Measurements from ENCODE around the gene TBL1XR1. TPM values are rescaled to one million over a fixed set of nuclear protein-coding genes. Genes with fewer than 3 reads are reported as not detected.

Gene TBL1XR1
- polyA plus RNA-seq (2013, experiment 1 of 2), result 54.4 TPM
- 59.6 TPM for polyA plus RNA-seq (2013, experiment 2 of 2)

DNA sequence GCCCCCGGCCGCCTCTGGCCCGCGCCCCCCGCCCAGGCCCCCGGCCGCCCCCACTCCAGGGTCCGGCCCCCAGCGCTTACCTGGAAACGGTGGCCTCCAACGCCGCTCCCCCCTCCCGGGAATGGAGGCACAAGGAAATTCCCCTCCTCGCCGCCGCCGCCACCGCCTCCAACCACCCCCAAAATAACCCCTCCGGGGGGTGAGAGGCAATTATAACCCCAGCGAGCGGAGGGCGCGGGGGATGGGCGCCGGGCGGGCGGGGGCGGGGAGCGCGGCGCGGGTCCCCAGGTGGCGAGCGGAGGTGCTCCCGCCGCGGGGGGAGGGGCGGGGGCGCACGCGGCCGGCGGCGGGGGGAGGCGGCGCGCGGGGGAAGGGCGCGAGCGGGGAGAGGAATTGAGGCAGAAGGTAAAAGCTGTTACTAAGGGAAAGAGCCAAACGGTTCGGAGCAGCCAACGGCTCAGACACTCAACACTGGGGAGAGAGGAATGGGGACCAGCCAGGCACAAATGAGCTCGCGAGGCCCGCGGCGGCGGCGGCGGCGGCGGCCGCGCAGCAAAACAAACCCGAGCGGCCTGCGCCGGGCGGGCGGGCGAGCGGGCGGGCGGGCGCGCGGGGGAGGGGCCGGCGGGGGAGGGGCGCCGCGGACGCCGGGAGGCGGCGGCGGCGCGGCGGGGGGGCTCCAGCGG is at the start of gene TBL1XR1:
Gene TBL1XR1, minus strand, starts transcription at position 442 of the 686 bp plus-strand sequence. CDS start 132,505 bp downstream, outside the sequence.
- Histone ChIP-seq H3K27ac (replicated peaks; ENCODE audit: low read length) (peak within 1 kb of the TSS; percentile 99), H2BK5ac (ENCODE audit: low read length) (peak within 1 kb of the TSS; percentile 99), H3K27me3 (ENCODE audit: control insufficient read depth in 3 of 3, insufficient read depth in 3 of 3, low read depth in 1 of 3, low read length in 3 of 3) (no peaks in the 10 kb centered on the region), H2AFZ (ENCODE audit: low read length) (peak within 1 kb of the TSS; percentile 70), H3K79me1 (ENCODE audit: low read depth, low read length) (peaks cover 3% of the 10 kb centered on the region), H3K18ac (ENCODE audit: low read length) (peak within 1 kb of the TSS; percentile 97), H3K14ac (ENCODE audit: low read length) (no peak within 1 kb of the TSS), H3K9ac (ENCODE audit: low read depth, low read length, poor library complexity) (peak within 1 kb of the TSS; percentile 94), H3K4me1 (ENCODE audit: control insufficient read depth in 2 of 2, insufficient read depth in 1 of 2, low read depth in 1 of 2, low read length in 2 of 2) (peaks cover 9 to 22% of the 10 kb centered on the region in 2 donors), H3K4ac (ENCODE audit: low read length) (peak within 1 kb of the TSS; percentile 97), H2BK12ac (ENCODE audit: low read length) (peak within 1 kb of the TSS; percentile 65), H3K36me3 (replicated peaks in 1 of 2; ENCODE audit: control insufficient read depth in 2 of 2, insufficient read depth in 2 of 2, low read length in 2 of 2) (peaks cover 0 to 21% of the 10 kb centered on the region in 2 donors), H2BK120ac (ENCODE audit: low read depth, low read length) (peak within 1 kb of the TSS; percentile 97), H2BK15ac (ENCODE audit: low read length) (peak within 1 kb of the TSS; percentile 93), H4K8ac (ENCODE audit: low read depth, low read length) (no peak within 1 kb of the TSS), H3K4me3 (ENCODE audit: low read length in 2 of 2) (peak within 1 kb of the TSS; percentile 84 to 85), H3K9me3 (replicated peaks in 1 of 2; ENCODE audit: control insufficient read depth in 2 of 2, insufficient read depth in 1 of 2, low read depth in 1 of 2, low read length in 2 of 2) (peaks cover 0 to 6% of the 10 kb centered on the region in 2 donors), H3K23ac (ENCODE audit: low read depth, low read length, poor library complexity) (no peak within 1 kb of the TSS), H3K4me2 (ENCODE audit: insufficient read depth, low read length, poor library complexity, severe bottlenecking) (peak within 1 kb of the TSS; percentile 43), H4K91ac (ENCODE audit: low read depth, low read length, poor library complexity) (no peak within 1 kb of the TSS), H2AK5ac (ENCODE audit: low read depth, low read length) (peak within 1 kb of the TSS; percentile 88)
- WGBS, 2 donors (ENCODE audit: extremely low coverage in 2 of 2, insufficient read length in 2 of 2, insufficient replicate concordance in 1 of 2), result no CpG with 5 or more reads among the region's 93 CpGs
- DNase-seq (ENCODE audit: low spot score), result peak; percentile 92

DNA sequence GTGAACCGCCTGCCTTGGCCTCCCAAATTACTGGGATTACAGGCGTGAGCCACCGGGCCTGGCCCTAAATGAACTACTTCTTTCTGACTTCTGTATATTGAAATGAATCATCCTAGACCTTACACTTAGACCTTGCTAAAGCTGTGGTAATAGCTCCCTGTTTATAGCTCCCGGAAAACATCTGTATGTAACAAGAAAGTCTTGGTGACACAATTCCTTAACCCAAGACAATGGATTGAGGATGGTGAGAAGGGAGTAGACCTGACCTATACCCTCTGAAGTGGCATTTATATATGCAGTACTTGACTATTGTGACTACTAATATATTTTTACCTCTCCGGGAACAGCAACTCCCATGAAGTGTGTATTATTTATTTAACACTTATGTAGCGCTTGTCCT is 48.0 kb upstream of the TBL1XR1 start:
- Histone ChIP-seq H3K27me3 (ENCODE audit: control insufficient read depth in 3 of 3, insufficient read depth in 3 of 3, low read depth in 1 of 3, low read length in 3 of 3) (no peaks in the 10 kb centered on the region), H4K8ac (ENCODE audit: low read depth, low read length) (no peak overlapping the region), H3K4me3 (ENCODE audit: low read length in 2 of 2) (no peak overlapping the region), H3K9me3 (replicated peaks in 1 of 2; ENCODE audit: control insufficient read depth in 2 of 2, insufficient read depth in 1 of 2, low read depth in 1 of 2, low read length in 2 of 2) (no peaks in the 10 kb centered on the region), H3K4me2 (ENCODE audit: insufficient read depth, low read length, poor library complexity, severe bottlenecking) (no peak overlapping the region), H3K23ac (ENCODE audit: low read depth, low read length, poor library complexity) (no peak overlapping the region), H3K9ac (ENCODE audit: low read depth, low read length, poor library complexity) (no peak overlapping the region), H2AFZ (ENCODE audit: low read length) (no peak overlapping the region), H4K91ac (ENCODE audit: low read depth, low read length, poor library complexity) (no peak overlapping the region), H3K4me1 (ENCODE audit: control insufficient read depth in 2 of 2, insufficient read depth in 1 of 2, low read depth in 1 of 2, low read length in 2 of 2) (no peaks in the 10 kb centered on the region), H3K18ac (ENCODE audit: low read length) (no peak overlapping the region), H3K4ac (ENCODE audit: low read length) (no peak overlapping the region), H2BK15ac (ENCODE audit: low read length) (no peak overlapping the region), H3K36me3 (replicated peaks in 1 of 2; ENCODE audit: control insufficient read depth in 2 of 2, insufficient read depth in 2 of 2, low read length in 2 of 2) (no peaks in the 10 kb centered on the region), H2BK12ac (ENCODE audit: low read length) (no peak overlapping the region), H3K27ac (replicated peaks; ENCODE audit: low read length) (no peak overlapping the region), H2AK5ac (ENCODE audit: low read depth, low read length) (no peak overlapping the region), H3K79me1 (ENCODE audit: low read depth, low read length) (no peaks in the 10 kb centered on the region), H2BK5ac (ENCODE audit: low read length) (no peak overlapping the region), H3K14ac (ENCODE audit: low read length) (no peak overlapping the region), H2BK120ac (ENCODE audit: low read depth, low read length) (no peak overlapping the region)
- whole genome bisulfite sequencing, 2 donors (ENCODE audit: extremely low coverage in 2 of 2, insufficient read length in 2 of 2, insufficient replicate concordance in 1 of 2), result no CpG with 5 or more reads among the region's 6 CpGs
- DNase-seq (ENCODE audit: low spot score), result no peak

DNA sequence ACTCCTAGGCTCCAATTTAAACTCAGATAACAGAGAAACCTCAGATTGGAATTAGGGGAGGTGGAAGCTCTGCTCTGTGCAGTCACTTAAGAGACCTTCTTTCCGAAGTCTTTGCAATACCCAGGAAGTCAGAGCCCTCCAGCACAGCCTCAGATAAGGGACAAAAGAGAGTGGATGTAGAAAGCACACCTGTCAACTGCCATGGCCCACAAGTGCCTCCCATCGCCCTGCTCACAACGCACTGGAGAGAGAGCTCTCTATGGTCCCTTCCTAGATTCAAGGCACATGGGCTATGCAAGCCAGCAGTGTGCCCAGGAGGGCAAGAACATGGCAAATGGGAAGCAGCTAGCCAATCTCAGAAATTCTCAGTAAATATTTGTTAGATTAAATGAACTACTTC is 47.3 kb upstream of the TBL1XR1 start:
- H4K91ac ChIP-seq (ENCODE audit: low read depth, low read length, poor library complexity), result no peak overlapping the region
- no peaks in the 10 kb centered on the region for H3K36me3 ChIP-seq (replicated peaks in 1 of 2; ENCODE audit: control insufficient read depth in 2 of 2, insufficient read depth in 2 of 2, low read length in 2 of 2)
- no peak overlapping the region for H3K27ac ChIP-seq (replicated peaks; ENCODE audit: low read length)
- H3K4me3 ChIP-seq (ENCODE audit: low read length in 2 of 2), result no peak overlapping the region
- H2AK5ac ChIP-seq (ENCODE audit: low read depth, low read length), result no peak overlapping the region
- H3K9ac ChIP-seq (ENCODE audit: low read depth, low read length, poor library complexity), result no peak overlapping the region
- no peaks in the 10 kb centered on the region for H3K9me3 ChIP-seq (replicated peaks in 1 of 2; ENCODE audit: control insufficient read depth in 2 of 2, insufficient read depth in 1 of 2, low read depth in 1 of 2, low read length in 2 of 2)
- no peaks in the 10 kb centered on the region for H3K27me3 ChIP-seq (ENCODE audit: control insufficient read depth in 3 of 3, insufficient read depth in 3 of 3, low read depth in 1 of 3, low read length in 3 of 3)
- no peak for DNase-seq (ENCODE audit: low spot score)
- H4K8ac ChIP-seq (ENCODE audit: low read depth, low read length), result no peak overlapping the region
- H3K4ac ChIP-seq (ENCODE audit: low read length), result no peak overlapping the region
- no peak overlapping the region for H2BK12ac ChIP-seq (ENCODE audit: low read length)
- H2AFZ ChIP-seq (ENCODE audit: low read length), result peak overlapping the region; percentile 34
- H2BK120ac ChIP-seq (ENCODE audit: low read depth, low read length), result no peak overlapping the region
- no peak overlapping the region for H3K18ac ChIP-seq (ENCODE audit: low read length)
- no peaks in the 10 kb centered on the region for H3K79me1 ChIP-seq (ENCODE audit: low read depth, low read length)
- H2BK5ac ChIP-seq (ENCODE audit: low read length), result no peak overlapping the region
- H3K4me2 ChIP-seq (ENCODE audit: insufficient read depth, low read length, poor library complexity, severe bottlenecking), result no peak overlapping the region
- no peak overlapping the region for H3K23ac ChIP-seq (ENCODE audit: low read depth, low read length, poor library complexity)
- H3K4me1 ChIP-seq (ENCODE audit: control insufficient read depth in 2 of 2, insufficient read depth in 1 of 2, low read depth in 1 of 2, low read length in 2 of 2), result no peaks in the 10 kb centered on the region
- no peak overlapping the region for H3K14ac ChIP-seq (ENCODE audit: low read length)
- H2BK15ac ChIP-seq (ENCODE audit: low read length), result no peak overlapping the region
- WGBS, 2 donors (ENCODE audit: extremely low coverage in 2 of 2, insufficient read length in 2 of 2, insufficient replicate concordance in 1 of 2), result no CpG with 5 or more reads among the region's 3 CpGs

DNA sequence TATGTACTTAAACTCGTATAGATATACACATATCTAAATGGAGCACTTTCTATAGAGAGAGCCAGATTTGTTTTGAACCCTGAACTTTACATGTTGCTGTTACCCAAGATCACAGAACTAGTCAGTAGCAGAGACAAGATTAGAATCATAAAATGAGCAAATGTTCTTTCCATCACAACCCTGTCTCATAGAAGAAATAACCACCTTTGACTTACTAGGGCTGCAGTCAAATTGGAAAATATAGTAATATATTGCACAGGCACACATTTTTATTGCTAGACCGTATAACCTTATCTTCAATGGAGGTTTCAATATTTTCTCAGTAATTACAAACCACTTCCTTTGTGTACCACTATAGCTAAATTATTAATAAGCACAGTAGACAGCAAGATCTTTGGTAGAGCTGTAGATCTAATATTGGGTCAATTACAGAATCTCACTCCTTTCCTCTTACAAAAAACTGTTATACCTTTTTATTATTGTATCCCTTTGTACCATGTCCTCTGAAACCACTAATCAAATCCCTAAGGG is 41.5 kb upstream of the TBL1XR1 start:
- Histone ChIP-seq H4K91ac (ENCODE audit: low read depth, low read length, poor library complexity) (no peak overlapping the region), H2AFZ (ENCODE audit: low read length) (no peak overlapping the region), H2BK12ac (ENCODE audit: low read length) (no peak overlapping the region), H3K4me1 (ENCODE audit: control insufficient read depth in 2 of 2, insufficient read depth in 1 of 2, low read depth in 1 of 2, low read length in 2 of 2) (no peaks in the 10 kb centered on the region), H2BK5ac (ENCODE audit: low read length) (no peak overlapping the region), H3K4me3 (ENCODE audit: low read length in 2 of 2) (no peak overlapping the region), H2BK120ac (ENCODE audit: low read depth, low read length) (no peak overlapping the region), H3K27ac (replicated peaks; ENCODE audit: low read length) (no peak overlapping the region), H2BK15ac (ENCODE audit: low read length) (no peak overlapping the region), H3K79me1 (ENCODE audit: low read depth, low read length) (no peaks in the 10 kb centered on the region), H2AK5ac (ENCODE audit: low read depth, low read length) (no peak overlapping the region), H3K18ac (ENCODE audit: low read length) (no peak overlapping the region), H3K36me3 (replicated peaks in 1 of 2; ENCODE audit: control insufficient read depth in 2 of 2, insufficient read depth in 2 of 2, low read length in 2 of 2) (no peaks in the 10 kb centered on the region), H3K23ac (ENCODE audit: low read depth, low read length, poor library complexity) (no peak overlapping the region), H3K27me3 (ENCODE audit: control insufficient read depth in 3 of 3, insufficient read depth in 3 of 3, low read depth in 1 of 3, low read length in 3 of 3) (no peaks in the 10 kb centered on the region), H3K9ac (ENCODE audit: low read depth, low read length, poor library complexity) (no peak overlapping the region), H4K8ac (ENCODE audit: low read depth, low read length) (no peak overlapping the region), H3K4ac (ENCODE audit: low read length) (no peak overlapping the region), H3K14ac (ENCODE audit: low read length) (no peak overlapping the region), H3K4me2 (ENCODE audit: insufficient read depth, low read length, poor library complexity, severe bottlenecking) (no peak overlapping the region), H3K9me3 (replicated peaks in 1 of 2; ENCODE audit: control insufficient read depth in 2 of 2, insufficient read depth in 1 of 2, low read depth in 1 of 2, low read length in 2 of 2) (no peaks in the 10 kb centered on the region)
- DNase-seq (ENCODE audit: low spot score), result no peak
- WGBS, 2 donors (ENCODE audit: extremely low coverage in 2 of 2, insufficient read length in 2 of 2, insufficient replicate concordance in 1 of 2), result no CpG with 5 or more reads among the region's 2 CpGs

Measured in neuronal stem cell (in vitro differentiated cells).